Panc1 (cell line): Measurements from ENCODE around the gene SLC1A3. TPM values are rescaled to one million over a fixed set of nuclear protein-coding genes. Genes with fewer than 3 reads are reported as not detected.

Experiments
- ATAC-seq: fragments of 200-7000 bp; cut with Tn5 transposase; 2 replicates; pipeline ENCODE4 v1.9.1; 2020; ENCODE audit warnings: mild to moderate bottlenecking, moderate library complexity
- BruUV-seq: library from RNA; stranded (reverse); fragments of 400-500 nt; replicated peaks from 2 replicates; lab custom pipeline; 2021; lab: Mats Ljungman, UMichigan
- CTCF ChIA-PET: fragments of 300-600 bp; sonication (Branson Sonifier 250); formaldehyde crosslinking; loops from one replicate; lab custom pipeline; 2022; ENCODE audit warnings: antibody characterized with exemption; lab: Charles Lee
- POLR2A ChIA-PET: fragments of 300-600 bp; sonication (Branson Sonifier 250); formaldehyde crosslinking; loops from one replicate; lab custom pipeline; 2022; ENCODE audit warnings: antibody characterized with exemption; lab: Charles Lee
- DNase-seq: peaks from one replicate; pipeline ENCODE4 v3.0.0-alpha.2; 2010; ENCODE audit warnings: low read depth, low spot score
- H3K27ac ChIP-seq: 2 replicates; pipeline ENCODE4 v1.5.1; 2011; ENCODE audit warnings: mild to moderate bottlenecking, low read length, inconsistent platforms
- H3K27me3 ChIP-seq: fragments of 200-500 bp; sonication (Bioruptor generic); 2 replicates; pipeline ENCODE4 v1.6.0; 2014; ENCODE audit warnings: low read length, inconsistent platforms; ENCODE audit not compliant: control insufficient read depth, insufficient read depth
- H3K36me3 ChIP-seq: fragments of 200-500 bp; sonication (Bioruptor generic); 2 replicates; pipeline ENCODE4 v1.5.1; 2014; ENCODE audit warnings: inconsistent platforms, mild to moderate bottlenecking, low read length, moderate library complexity; ENCODE audit not compliant: control insufficient read depth, insufficient read depth
- H3K4me1 ChIP-seq: 2 replicates; pipeline ENCODE4 v1.5.1; 2011; ENCODE audit warnings: inconsistent platforms, mild to moderate bottlenecking, low read length, moderate library complexity; ENCODE audit not compliant: control insufficient read depth, insufficient read depth
- H3K4me3 ChIP-seq, 2 experiments: 2 replicates each; pipeline ENCODE4 v1.5.1; 2011 to 2012; ENCODE audit warnings: low read depth in 2 of 2, low read length in 2 of 2, mild to moderate bottlenecking in 2 of 2, inconsistent platforms in 1 of 2, moderate library complexity in 1 of 2
- H3K9me3 ChIP-seq: fragments of 200-500 bp; sonication (Bioruptor generic); 2 replicates; pipeline ENCODE4 v1.5.1; 2014; ENCODE audit warnings: low read depth, mild to moderate bottlenecking, inconsistent platforms, low read length, moderate library complexity; ENCODE audit not compliant: control insufficient read depth, insufficient read depth
- POLR2AphosphoS5 ChIP-seq: IDR thresholded peaks from 2 replicates; pipeline ENCODE4 v1.6.1; 2012; ENCODE audit warnings: mild to moderate bottlenecking, low read depth, low read length, moderate library complexity
- SIN3A ChIP-seq: IDR thresholded peaks from 2 replicates; pipeline ENCODE4 v1.6.1; 2012; ENCODE audit warnings: low read depth, mild to moderate bottlenecking, low read length, moderate library complexity, borderline replicate concordance; ENCODE audit not compliant: insufficient read depth
- TCF7L2 ChIP-seq: IDR thresholded peaks from 2 replicates; pipeline ENCODE4 v1.6.1; 2011; ENCODE audit warnings: mild to moderate bottlenecking, low read depth, low read length, inconsistent platforms
- in situ Hi-C: cut with HindIII; loops from 2 replicates; pipeline ENCODE4 v1.10.0; 2016; ENCODE audit warnings: low sequenced_read_pairs, low pct_unique_long_range_greater_than_20kb
- intact Hi-C: fragments of 100-400 bp; cut with micrococcal nuclease; formaldehyde crosslinking; loops from one replicate; pipeline ENCODE4 v1.10.0; 2022; ENCODE audit not compliant: unreplicated experiment
- total RNA-seq: library from RNA; stranded (reverse); gene quantifications from one replicate; pipeline ENCODE4 v1.2.1, GENCODE V29; 2021; ENCODE audit not compliant: unreplicated experiment
- TF ChIP-seq, protein P1 (sequence below), 2 experiments: IDR thresholded peaks; 2 replicates each; pipeline ENCODE4 v1.6.1; 2011 to 2012; ENCODE audit warnings: low read depth in 2 of 2, control low read depth in 1 of 2, low read length in 1 of 2, mild to moderate bottlenecking in 1 of 2, moderate library complexity in 1 of 2; ENCODE audit not compliant: insufficient read depth in 1 of 2
- TF ChIP-seq, protein P2 (sequence below): fragments of 450-650 bp; IDR thresholded peaks from 2 replicates; pipeline ENCODE4 v1.5.1; 2017; ENCODE audit warnings: mild to moderate bottlenecking

SLC1A3 gene
- total RNA-seq, 1 experiment from 2014 or later, result 0.13 TPM

DNA sequence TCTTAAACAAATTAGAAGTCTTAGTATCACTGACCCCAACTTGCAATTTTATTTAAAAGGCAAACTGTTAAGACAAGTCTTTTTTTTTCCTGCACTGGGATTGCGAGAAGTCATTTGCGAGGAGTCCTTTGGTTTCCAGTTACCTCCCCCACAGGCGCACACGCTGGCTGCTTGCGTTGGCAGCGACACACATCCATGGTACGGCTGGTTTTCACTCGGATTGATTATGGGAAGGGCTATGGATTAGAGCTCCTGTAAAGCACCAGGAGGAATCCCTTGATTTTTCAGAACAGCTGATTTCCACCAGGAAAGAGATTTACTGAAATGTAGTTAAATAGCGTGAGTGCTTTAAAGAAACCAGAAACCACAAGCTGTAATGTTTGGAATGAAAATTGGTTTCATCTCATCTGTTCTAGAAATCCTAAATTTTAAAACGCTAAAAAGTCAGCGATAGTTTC is 737 bp downstream of the SLC1A3 start:
- peak overlapping the region; percentile 37 to 56 for H3K4me3 ChIP-seq
- H3K27me3 ChIP-seq, result peaks cover 42% of the 10 kb centered on the region
- BruUV-seq, result no TSS peak
- intact Hi-C loops, result no loop called here
- no peaks in the 10 kb centered on the region for H3K9me3 ChIP-seq
- H3K27ac ChIP-seq, result no peak overlapping the region
- peak; percentile 32; the same call in 1 of the 2 replicates for ATAC-seq
- ChIA-PET POLR2A (no interaction called here), CTCF (interaction anchor here (0.7 kb wide), 1 partner anchor 406 kb away, joined by 5 read pairs; no protein-coding TSS in a partner anchor)
- H3K36me3 ChIP-seq, result peaks cover 4% of the 10 kb centered on the region; the same call in 1 of the 2 replicates
- in situ Hi-C loops, result no loop called here
- peaks cover 3% of the 10 kb centered on the region; the same call in 1 of the 2 replicates for H3K4me1 ChIP-seq
- TF ChIP-seq POLR2AphosphoS5 (no peak), SIN3A (no peak), TCF7L2 (no peak)
- TF ChIP-seq, protein P1, sequence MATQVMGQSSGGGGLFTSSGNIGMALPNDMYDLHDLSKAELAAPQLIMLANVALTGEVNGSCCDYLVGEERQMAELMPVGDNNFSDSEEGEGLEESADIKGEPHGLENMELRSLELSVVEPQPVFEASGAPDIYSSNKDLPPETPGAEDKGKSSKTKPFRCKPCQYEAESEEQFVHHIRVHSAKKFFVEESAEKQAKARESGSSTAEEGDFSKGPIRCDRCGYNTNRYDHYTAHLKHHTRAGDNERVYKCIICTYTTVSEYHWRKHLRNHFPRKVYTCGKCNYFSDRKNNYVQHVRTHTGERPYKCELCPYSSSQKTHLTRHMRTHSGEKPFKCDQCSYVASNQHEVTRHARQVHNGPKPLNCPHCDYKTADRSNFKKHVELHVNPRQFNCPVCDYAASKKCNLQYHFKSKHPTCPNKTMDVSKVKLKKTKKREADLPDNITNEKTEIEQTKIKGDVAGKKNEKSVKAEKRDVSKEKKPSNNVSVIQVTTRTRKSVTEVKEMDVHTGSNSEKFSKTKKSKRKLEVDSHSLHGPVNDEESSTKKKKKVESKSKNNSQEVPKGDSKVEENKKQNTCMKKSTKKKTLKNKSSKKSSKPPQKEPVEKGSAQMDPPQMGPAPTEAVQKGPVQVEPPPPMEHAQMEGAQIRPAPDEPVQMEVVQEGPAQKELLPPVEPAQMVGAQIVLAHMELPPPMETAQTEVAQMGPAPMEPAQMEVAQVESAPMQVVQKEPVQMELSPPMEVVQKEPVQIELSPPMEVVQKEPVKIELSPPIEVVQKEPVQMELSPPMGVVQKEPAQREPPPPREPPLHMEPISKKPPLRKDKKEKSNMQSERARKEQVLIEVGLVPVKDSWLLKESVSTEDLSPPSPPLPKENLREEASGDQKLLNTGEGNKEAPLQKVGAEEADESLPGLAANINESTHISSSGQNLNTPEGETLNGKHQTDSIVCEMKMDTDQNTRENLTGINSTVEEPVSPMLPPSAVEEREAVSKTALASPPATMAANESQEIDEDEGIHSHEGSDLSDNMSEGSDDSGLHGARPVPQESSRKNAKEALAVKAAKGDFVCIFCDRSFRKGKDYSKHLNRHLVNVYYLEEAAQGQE (IDR thresholded peaks at IDR 0.05; ENCODE audit: insufficient read depth in 1 of 2, low read depth in 2 of 2, low read length in 1 of 2), result no peak
- TF ChIP-seq, protein P2, sequence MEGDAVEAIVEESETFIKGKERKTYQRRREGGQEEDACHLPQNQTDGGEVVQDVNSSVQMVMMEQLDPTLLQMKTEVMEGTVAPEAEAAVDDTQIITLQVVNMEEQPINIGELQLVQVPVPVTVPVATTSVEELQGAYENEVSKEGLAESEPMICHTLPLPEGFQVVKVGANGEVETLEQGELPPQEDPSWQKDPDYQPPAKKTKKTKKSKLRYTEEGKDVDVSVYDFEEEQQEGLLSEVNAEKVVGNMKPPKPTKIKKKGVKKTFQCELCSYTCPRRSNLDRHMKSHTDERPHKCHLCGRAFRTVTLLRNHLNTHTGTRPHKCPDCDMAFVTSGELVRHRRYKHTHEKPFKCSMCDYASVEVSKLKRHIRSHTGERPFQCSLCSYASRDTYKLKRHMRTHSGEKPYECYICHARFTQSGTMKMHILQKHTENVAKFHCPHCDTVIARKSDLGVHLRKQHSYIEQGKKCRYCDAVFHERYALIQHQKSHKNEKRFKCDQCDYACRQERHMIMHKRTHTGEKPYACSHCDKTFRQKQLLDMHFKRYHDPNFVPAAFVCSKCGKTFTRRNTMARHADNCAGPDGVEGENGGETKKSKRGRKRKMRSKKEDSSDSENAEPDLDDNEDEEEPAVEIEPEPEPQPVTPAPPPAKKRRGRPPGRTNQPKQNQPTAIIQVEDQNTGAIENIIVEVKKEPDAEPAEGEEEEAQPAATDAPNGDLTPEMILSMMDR, result no peak
- DNase-seq, result no peak

DNA sequence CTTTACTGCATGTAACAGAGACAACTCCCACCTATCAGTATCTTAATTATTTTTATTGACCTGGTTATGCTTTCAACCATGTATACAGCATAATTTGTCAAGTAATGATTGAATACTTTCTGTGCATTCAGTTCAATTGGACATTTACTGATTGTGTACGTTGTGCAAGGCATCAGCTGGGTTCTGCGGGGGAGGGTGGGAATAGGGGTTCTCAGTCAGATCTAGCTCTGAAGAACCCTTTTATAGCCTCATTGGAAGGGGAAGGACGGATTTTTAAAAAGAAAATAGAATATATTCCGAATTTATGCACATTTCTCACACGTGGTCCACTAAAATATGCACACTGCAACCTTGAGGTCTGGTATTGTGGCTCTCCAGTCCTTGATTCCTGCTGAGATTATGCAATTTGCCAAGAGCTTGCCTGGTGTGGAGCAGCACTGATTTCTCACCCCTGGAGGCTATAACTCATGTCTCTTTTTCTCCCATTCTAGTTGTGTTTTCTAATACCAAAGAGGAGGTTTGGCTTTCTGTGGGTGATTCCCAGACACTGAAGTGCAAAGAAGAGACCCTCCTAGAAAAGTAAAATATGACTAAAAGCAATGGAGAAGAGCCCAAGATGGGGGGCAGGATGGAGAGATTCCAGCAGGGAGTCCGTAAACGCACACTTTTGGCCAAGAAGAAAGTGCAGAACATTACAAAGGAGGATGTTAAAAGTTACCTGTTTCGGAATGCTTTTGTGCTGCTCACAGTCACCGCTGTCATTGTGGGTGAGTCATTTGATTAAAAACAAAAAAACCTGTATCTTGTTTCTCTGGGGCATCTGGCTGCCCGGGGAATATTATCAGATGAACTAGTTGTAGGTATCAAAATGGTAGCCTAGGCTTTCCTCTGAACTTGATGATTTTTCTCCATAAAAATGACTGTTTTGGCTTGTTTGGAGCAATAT is 1.7 kb downstream of the SLC1A3 start:
- DNase-seq, result no peak
- H3K27me3 ChIP-seq, result peaks cover 42% of the 10 kb centered on the region
- intact Hi-C loops (no loop called here), in situ Hi-C loops (no loop called here)
- no TSS peak for BruUV-seq
- no peak for TF ChIP-seq SIN3A
- TF ChIP-seq, protein P2, result no peak
- TF ChIP-seq, protein P1 (IDR thresholded peaks at IDR 0.05; ENCODE audit: insufficient read depth in 1 of 2, low read depth in 2 of 2, low read length in 1 of 2), result no peak
- no peak for TF ChIP-seq POLR2AphosphoS5
- H3K4me3 ChIP-seq, result no peak overlapping the region
- no peaks in the 10 kb centered on the region for H3K9me3 ChIP-seq
- peaks cover 3% of the 10 kb centered on the region; the same call in 1 of the 2 replicates for H3K4me1 ChIP-seq
- ChIA-PET POLR2A (no interaction called here), CTCF (no interaction called here)
- no peak overlapping the region for H3K27ac ChIP-seq
- ATAC-seq, result no peak
- H3K36me3 ChIP-seq, result peaks cover 4% of the 10 kb centered on the region; the same call in 1 of the 2 replicates
